ENCODE data around the gene SYNGR4.

The SYNGR4 gene

DNA sequence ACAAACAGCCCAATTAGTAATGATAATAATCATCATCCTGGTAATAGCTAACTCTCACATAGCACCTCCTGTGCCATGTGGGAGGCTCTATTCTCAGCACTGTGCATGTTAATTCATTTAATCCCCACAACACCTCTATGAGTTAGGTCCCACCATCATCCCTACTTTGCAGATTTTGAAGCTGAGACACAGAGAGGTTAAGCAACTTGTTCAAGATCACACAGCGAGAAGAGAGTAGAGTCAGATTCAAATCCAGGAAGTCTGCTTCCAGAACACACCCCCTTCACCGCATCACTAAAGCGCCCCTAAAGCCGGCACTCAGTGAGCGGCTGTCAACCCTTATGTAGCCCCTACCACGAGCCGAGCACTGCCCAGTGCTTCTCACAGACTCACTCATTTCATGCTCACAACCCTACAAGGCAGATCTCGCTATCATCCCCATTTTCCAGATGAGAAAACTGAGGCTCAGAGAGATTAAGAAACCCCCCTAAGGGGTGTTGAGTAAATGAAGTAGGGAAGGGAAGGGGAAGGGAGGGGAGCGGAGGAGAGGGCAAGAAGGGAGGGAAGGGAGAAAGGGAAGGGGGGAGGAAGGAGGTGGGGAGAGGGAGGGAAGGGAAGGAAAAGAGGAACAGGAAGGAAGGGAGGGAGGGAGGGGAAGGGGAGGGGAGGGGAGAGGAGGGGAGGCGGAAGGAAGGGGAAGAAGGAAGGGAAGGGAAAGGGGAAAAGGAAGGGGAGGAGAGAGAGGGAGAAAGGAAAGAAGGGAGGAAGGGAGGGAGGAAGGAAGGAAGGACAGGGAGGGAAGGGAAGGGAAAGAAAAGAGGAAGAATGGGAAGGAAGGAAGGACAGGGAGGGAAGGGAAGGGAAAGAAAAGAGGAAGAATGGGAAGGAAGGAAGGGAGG lies 22.4 kb upstream of the SYNGR4 start:
- no peak for TF ChIP-seq ZNF8 (CRISPR knock-in tag; IDR thresholded peaks at IDR 0.05)
- TF ChIP-seq, protein P1, sequence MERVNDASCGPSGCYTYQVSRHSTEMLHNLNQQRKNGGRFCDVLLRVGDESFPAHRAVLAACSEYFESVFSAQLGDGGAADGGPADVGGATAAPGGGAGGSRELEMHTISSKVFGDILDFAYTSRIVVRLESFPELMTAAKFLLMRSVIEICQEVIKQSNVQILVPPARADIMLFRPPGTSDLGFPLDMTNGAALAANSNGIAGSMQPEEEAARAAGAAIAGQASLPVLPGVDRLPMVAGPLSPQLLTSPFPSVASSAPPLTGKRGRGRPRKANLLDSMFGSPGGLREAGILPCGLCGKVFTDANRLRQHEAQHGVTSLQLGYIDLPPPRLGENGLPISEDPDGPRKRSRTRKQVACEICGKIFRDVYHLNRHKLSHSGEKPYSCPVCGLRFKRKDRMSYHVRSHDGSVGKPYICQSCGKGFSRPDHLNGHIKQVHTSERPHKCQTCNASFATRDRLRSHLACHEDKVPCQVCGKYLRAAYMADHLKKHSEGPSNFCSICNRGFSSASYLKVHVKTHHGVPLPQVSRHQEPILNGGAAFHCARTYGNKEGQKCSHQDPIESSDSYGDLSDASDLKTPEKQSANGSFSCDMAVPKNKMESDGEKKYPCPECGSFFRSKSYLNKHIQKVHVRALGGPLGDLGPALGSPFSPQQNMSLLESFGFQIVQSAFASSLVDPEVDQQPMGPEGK (CRISPR knock-in tag; IDR thresholded peaks at IDR 0.05; ENCODE audit: borderline replicate concordance), result no peak
- TF ChIP-seq GLIS3 (CRISPR knock-in tag; IDR thresholded peaks at IDR 0.05), result no peak
- TF ChIP-seq ISL1 (CRISPR knock-in tag; IDR thresholded peaks at IDR 0.05), result no peak
- no peak for TF ChIP-seq ZNF70 (CRISPR knock-in tag; IDR thresholded peaks at IDR 0.05)
- TF ChIP-seq, protein P2, sequence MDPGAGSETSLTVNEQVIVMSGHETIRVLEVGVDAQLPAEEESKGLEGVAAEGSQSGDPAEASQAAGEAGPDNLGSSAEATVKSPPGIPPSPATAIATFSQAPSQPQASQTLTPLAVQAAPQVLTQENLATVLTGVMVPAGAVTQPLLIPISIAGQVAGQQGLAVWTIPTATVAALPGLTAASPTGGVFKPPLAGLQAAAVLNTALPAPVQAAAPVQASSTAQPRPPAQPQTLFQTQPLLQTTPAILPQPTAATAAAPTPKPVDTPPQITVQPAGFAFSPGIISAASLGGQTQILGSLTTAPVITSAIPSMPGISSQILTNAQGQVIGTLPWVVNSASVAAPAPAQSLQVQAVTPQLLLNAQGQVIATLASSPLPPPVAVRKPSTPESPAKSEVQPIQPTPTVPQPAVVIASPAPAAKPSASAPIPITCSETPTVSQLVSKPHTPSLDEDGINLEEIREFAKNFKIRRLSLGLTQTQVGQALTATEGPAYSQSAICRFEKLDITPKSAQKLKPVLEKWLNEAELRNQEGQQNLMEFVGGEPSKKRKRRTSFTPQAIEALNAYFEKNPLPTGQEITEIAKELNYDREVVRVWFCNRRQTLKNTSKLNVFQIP (CRISPR knock-in tag; IDR thresholded peaks at IDR 0.05; ENCODE audit: borderline replicate concordance, low read depth), result no peak
- TF ChIP-seq, protein P3, sequence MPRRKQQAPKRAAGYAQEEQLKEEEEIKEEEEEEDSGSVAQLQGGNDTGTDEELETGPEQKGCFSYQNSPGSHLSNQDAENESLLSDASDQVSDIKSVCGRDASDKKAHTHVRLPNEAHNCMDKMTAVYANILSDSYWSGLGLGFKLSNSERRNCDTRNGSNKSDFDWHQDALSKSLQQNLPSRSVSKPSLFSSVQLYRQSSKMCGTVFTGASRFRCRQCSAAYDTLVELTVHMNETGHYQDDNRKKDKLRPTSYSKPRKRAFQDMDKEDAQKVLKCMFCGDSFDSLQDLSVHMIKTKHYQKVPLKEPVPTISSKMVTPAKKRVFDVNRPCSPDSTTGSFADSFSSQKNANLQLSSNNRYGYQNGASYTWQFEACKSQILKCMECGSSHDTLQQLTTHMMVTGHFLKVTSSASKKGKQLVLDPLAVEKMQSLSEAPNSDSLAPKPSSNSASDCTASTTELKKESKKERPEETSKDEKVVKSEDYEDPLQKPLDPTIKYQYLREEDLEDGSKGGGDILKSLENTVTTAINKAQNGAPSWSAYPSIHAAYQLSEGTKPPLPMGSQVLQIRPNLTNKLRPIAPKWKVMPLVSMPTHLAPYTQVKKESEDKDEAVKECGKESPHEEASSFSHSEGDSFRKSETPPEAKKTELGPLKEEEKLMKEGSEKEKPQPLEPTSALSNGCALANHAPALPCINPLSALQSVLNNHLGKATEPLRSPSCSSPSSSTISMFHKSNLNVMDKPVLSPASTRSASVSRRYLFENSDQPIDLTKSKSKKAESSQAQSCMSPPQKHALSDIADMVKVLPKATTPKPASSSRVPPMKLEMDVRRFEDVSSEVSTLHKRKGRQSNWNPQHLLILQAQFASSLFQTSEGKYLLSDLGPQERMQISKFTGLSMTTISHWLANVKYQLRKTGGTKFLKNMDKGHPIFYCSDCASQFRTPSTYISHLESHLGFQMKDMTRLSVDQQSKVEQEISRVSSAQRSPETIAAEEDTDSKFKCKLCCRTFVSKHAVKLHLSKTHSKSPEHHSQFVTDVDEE (CRISPR knock-in tag; IDR thresholded peaks at IDR 0.05), result no peak
- no peak for TF ChIP-seq ZNF565 (CRISPR knock-in tag; conservative IDR thresholded peaks at IDR 0.05; ENCODE audit: low read depth)
- no peak for TF ChIP-seq ESRRG (CRISPR knock-in tag; IDR thresholded peaks at IDR 0.05)
- no peak for TF ChIP-seq SNAI2 (CRISPR knock-in tag; IDR thresholded peaks at IDR 0.05)

GRCh38 chr19:48342414-48342738 lies 21.8 kb upstream of the SYNGR4 start:
- TF ChIP-seq CSDC2 (CRISPR knock-in tag; IDR thresholded peaks at IDR 0.05), result no peak
- ATAC-seq, result no peak

More for the DNA sequence above, 22.4 kb upstream of the SYNGR4 start:
- no peak for ATAC-seq

GRCh38 chr19:48342841-48343540 lies 21.2 kb upstream of the SYNGR4 start:
- TF ChIP-seq ZFP30 (CRISPR knock-in tag; IDR thresholded peaks at IDR 0.05) (no peak), GLIS3 (CRISPR knock-in tag; IDR thresholded peaks at IDR 0.05) (no peak), ISL1 (CRISPR knock-in tag; IDR thresholded peaks at IDR 0.05) (no peak), ZFP3 (CRISPR knock-in tag; IDR thresholded peaks at IDR 0.05) (no peak), ESRRG (CRISPR knock-in tag; IDR thresholded peaks at IDR 0.05) (no peak), ZNF8 (CRISPR knock-in tag; IDR thresholded peaks at IDR 0.05) (no peak), TCF4 (CRISPR knock-in tag; IDR thresholded peaks at IDR 0.05; ENCODE audit: borderline replicate concordance) (no peak), CSDC2 (CRISPR knock-in tag; IDR thresholded peaks at IDR 0.05) (no peak), PPARA (CRISPR knock-in tag; IDR thresholded peaks at IDR 0.05; ENCODE audit: borderline replicate concordance) (no peak), BACH2 (CRISPR knock-in tag; IDR thresholded peaks at IDR 0.05; ENCODE audit: borderline replicate concordance) (no peak), RARB (CRISPR knock-in tag; IDR thresholded peaks at IDR 0.05) (no peak), CSRNP3 (CRISPR knock-in tag; IDR thresholded peaks at IDR 0.05) (no peak), TOX (CRISPR knock-in tag; IDR thresholded peaks at IDR 0.05; ENCODE audit: borderline replicate concordance) (no peak)
- TF ChIP-seq, protein P4, sequence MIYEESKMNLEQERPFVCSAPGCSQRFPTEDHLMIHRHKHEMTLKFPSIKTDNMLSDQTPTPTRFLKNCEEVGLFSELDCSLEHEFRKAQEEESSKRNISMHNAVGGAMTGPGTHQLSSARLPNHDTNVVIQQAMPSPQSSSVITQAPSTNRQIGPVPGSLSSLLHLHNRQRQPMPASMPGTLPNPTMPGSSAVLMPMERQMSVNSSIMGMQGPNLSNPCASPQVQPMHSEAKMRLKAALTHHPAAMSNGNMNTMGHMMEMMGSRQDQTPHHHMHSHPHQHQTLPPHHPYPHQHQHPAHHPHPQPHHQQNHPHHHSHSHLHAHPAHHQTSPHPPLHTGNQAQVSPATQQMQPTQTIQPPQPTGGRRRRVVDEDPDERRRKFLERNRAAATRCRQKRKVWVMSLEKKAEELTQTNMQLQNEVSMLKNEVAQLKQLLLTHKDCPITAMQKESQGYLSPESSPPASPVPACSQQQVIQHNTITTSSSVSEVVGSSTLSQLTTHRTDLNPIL (CRISPR knock-in tag; IDR thresholded peaks at IDR 0.05; ENCODE audit: low read depth), result no peak
- TF ChIP-seq, protein P3 (CRISPR knock-in tag; IDR thresholded peaks at IDR 0.05), result no peak

More at GRCh38 chr19:48342841-48343540, 21.2 kb upstream of the SYNGR4 start:
- no peak for ATAC-seq

Measured in SK-N-SH treated with all-trans-retinoic acid at 6 μM for 48 hours (cell line).